ENCODE measurements around the gene SAPCD2.
A peak's percentile ranks its signal among the peaks of the same experiment; 100 is the strongest.

The SAPCD2 gene

GRCh38 chr9:137080260-137081122, 10.1 kb upstream of the SAPCD2 start:
- no peak for DNase-seq (ENCODE audit: low read depth)

- no peak for DNase-seq (ENCODE audit: low read depth)
Observed at GRCh38 chr9:137079401-137079787, 9.0 kb upstream of the SAPCD2 start.

DNA sequence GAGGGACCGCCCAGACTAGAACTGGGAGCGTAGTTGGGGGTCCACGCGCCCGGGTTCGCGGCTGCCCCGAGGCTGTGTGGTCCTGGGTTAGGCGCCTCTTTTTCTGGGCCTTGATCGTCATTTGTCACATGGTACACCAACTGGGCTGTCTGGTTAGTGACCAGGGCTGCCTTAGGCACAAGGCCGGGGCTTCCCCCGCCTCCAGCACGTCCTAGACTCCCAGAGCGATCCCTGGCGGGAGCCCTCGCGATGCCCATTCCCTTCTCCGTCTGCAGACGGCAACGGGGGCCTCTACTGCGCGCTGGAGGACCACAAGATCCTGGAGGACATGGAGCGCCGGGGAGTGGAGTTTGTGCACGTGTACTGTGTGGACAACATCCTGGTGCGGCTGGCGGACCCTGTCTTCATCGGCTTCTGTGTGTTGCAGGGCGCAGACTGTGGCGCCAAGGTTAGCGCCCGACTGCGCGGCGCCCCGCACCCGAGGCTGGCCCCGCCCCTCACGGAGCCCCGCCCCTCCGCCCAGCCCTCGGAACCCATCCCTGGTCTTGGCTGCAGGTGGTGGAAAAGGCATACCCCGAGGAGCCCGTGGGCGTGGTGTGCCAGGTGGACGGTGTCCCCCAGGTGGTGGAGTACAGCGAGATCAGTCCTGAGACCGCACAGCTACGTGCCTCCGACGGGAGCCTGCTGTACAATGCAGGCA, 8.5 kb upstream of the SAPCD2 start:
- no peak for DNase-seq (ENCODE audit: low read depth)

DNA sequence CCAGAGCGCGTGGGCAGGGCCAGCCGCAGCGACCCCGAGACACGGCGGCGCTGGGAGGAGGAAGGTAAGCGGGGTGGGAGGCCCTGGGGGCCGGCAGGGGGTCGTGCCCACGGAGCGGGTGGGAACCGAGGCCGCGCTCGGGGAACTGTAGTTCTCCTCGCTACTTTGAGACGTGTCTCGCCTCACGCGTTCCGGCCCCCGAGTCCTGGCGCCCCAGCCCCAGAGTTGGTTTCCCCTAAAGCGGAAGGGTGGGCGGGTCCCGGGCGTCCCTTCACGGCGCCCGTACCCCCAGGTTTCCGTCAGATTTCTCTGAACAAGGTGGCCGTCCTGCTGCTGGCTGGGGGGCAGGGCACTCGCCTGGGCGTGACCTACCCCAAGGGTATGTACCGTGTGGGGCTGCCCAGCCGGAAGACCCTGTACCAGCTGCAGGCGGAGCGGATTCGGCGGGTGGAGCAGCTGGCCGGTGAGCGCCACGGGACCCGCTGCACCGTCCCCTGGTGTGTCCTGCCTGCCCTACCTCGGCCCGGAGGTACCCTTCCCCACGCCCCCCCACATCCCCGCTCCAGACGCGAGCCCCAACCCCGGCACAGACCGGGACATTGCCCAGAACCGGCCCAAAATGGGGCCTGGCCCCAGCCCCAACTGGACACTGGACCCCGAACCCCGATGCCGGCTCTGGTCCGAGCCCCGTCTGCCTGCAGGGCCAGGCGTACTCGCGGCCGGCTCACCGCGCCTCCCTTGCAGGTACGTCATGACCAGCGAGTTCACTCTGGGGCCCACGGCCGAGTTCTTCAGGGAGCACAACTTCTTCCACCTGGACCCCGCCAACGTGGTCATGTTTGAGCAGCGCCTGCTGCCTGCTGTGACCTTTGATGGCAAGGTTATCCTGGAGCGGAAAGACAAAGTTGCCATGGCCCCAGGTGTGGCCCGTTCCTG, 7.7 kb upstream of the SAPCD2 start:
- no peak for DNase-seq (ENCODE audit: low read depth)

DNA sequence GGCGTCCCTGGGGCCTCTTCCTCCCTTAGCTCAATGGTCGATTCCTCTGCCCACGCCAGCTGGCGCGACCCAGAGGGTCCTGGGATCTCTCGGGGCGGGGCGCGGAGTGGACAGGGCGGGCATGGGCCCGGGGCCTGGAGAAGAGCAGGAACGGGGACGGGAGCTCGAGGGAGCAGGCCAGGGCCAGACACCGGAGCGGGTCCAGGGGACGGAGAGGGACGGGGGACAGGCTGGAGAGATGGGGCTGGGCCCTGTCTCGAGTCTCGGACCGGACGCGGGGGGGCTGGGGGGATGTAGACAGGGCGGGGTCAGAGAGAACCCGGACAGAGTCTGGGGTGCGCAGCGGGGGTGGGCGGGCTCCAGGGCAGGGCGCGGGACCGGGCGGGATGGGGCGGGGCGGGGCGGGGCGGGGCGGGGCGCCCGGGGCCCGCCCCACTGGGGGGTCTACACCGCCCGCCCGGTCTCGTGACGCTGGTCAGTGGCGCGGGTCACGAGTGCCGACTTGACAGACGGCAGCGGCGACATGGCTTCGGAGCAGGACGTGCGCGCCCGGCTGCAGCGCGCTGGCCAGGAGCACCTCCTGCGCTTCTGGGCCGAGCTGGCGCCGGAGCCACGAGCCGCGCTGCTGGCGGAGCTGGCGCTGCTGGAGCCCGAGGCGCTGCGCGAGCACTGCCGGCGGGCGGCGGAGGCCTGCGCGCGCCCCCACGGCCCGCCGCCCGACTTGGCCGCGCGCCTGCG, 6.8 kb upstream of the SAPCD2 start, which contains the start of gene UAP1L1:
UAP1L1 (plus strand) TSS at position 508 of the 738 bp plus-strand sequence; CDS start at position 524, 16 bp downstream.
- DNase-seq (ENCODE audit: low read depth): peak; percentile 28

DNA sequence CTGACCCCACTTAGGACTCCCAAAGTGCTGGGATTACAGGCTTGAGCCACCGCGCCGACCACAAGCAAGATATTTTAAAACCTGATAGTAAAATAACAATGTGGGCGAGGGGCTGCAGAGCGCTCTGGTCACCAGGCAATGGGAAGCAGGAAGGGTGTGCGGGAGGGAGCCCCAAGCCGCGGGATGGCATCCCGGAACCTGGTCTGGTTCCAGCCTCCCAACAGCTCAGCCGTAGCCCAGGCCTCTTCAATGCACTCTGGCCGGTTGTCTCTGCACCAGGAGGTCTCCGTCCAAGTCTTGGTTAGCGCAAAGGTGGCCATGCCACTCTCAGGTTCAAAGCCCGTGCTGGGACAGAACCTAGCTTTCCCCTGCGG, 6.3 kb upstream of the SAPCD2 start:
- no peak for DNase-seq (ENCODE audit: low read depth)

- no peak for DNase-seq (ENCODE audit: low read depth)
Observed at GRCh38 chr9:137075275-137075775, 5.0 kb upstream of the SAPCD2 start.

GRCh38 chr9:137074657-137075274, 4.4 kb upstream of the SAPCD2 start:
- DNase-seq (ENCODE audit: low read depth): no peak

GRCh38 chr9:137073992-137074399, 3.6 kb upstream of the SAPCD2 start:
- DNase-seq (ENCODE audit: low read depth): no peak

DNA sequence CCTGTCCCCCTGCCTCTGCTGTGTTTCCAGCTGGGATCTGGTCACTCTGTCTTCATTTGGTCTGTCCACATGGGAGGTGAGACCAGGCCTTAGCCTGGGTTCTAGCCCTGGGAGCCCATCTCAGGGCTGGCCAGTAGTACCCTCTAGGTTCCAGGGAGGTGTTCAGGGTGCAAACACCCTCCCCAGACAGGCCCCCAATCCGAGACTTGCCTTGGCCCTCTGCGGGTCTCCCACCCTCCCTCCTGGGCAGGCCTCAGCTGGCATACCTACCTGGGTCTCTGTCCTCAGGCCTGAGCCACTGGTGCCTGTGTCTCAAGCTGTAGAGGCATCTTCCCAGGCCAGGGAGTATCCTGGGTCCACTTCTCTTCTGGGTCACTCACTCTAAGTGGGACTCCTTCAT, 925 bp upstream of the SAPCD2 start:
- no peak for DNase-seq (ENCODE audit: low read depth)

GRCh38 chr9:137070906-137071275, 534 bp upstream of the SAPCD2 start:
- DNase-seq (ENCODE audit: low read depth): no peak

- no peak for DNase-seq (ENCODE audit: low read depth)
Observed at GRCh38 chr9:137069508-137070091, 757 bp downstream of the SAPCD2 start.

GRCh38 chr9:137068539-137069507, 1.5 kb downstream of the SAPCD2 start:
- no peak for DNase-seq (ENCODE audit: low read depth)

DNA sequence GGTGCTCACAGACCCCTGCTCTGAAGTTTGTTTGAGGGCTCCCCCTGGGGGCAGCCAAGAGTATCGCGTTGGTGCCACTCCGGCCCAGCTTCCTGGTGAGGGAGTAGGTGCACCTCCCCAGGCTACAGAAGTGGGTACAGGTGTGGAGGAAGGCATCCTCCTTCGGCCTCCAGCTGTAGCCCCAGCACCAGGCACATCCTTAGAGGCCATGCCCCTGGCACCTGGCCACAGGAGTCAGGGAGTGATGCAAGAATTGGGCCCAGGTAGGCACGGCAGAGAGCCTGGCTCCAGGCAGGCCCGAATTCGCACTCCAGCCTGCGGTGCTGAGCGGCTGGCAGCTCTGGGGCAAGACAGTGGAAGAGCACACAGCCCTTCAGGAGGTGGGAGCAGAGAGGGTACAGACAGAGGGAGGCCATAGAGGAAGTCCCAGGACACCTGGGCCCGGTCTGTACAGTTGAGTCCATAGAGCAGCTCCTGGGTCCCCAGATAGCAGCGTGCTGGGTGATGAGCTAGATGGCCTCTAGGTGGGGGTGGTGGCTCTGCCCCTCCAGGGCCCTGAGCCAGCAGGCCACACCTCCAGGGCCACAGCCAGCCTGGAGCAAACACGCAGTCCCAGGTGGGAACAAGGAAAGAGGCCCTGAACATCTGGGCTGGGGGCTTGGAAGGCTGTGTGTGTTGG, 2.4 kb downstream of the SAPCD2 start:
- DNase-seq (ENCODE audit: low read depth): peak; percentile 68

DNA sequence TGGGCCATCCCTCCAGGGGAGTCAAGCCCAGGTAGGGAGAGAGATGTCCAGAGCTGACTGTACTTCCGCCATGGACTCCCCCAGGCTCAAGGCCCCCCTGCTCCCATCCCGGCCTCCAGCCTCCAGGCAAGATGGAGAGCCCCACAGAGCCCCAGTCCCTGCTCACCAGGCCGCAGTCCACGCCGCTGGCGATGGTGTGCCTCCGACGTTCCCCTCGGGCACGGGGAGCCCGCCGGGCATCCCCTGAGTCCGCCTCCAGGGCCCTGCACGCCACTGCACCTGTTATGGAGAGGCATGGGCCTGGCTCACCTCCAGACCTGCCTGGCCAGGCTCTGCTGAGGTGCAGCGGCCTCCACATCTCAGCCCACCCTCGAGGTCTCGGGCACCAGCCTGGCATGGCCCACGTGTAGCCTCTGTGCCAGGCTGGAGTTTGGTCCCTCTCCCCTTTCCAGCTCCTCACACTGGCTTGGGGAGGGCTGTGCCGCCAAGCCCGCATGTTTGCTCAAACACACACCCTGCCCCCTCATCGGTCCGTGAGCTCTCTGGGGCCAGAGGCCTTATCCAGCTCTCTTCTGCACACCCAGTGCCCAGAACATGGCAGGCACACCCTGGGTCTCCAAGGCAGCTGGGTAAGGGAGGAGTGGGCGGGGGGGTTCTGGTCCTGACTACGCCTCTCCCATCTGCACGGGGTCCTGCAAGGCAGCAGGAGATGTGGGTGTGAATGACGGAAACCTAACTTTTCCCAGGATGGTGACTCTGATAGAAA, 4.1 kb downstream of the SAPCD2 start:
- no peak for DNase-seq (ENCODE audit: low read depth)

GRCh38 chr9:137065336-137065967, 4.9 kb downstream of the SAPCD2 start:
- no peak for DNase-seq (ENCODE audit: low read depth)

GRCh38 chr9:137064880-137065164, 5.5 kb downstream of the SAPCD2 start:
- no peak for DNase-seq (ENCODE audit: low read depth)
